OCI-LY7 (cell line): Measurements from ENCODE around the gene PFKL.

Experiments used
- CTCF ChIP-seq: fragments of 200-600 bp; sonication (generic); conservative IDR thresholded peaks from 2 replicates; pipeline ENCODE4 v1.5.1; 2014; ENCODE audit warnings: mild to moderate bottlenecking, antibody characterized with exemption, low read length, moderate library complexity, mixed read lengths
- EZH2phosphoT487 ChIP-seq: fragments of 200-600 bp; sonication (generic); IDR thresholded peaks from 2 replicates; pipeline ENCODE4 v1.6.1; 2018; ENCODE audit warnings: low read depth, borderline replicate concordance, mild to moderate bottlenecking, mixed run types, antibody characterized with exemption, low read length, moderate library complexity, mixed read lengths

GRCh38 chr21:44365251-44365966, 65.6 kb downstream of the PFKL start:
- no peak for TF ChIP-seq CTCF
- TF ChIP-seq EZH2phosphoT487, result no peak
